Muscle of back (tissue), 11 donors: ENCODE data around the gene FBLN1. TPM values are rescaled to one million over a fixed set of nuclear protein-coding genes. Genes with fewer than 3 reads are reported as not detected.
"Not testable (repeated sequence)": the region's sequence is repeated elsewhere in the genome, so short reads cannot be mapped to it uniquely, and the experiment has no call there.

Experiments
- DNase-seq, 3 donors: peaks; one replicate each; pipeline versions ENCODE4 v3.0.0 to v3.0.0-alpha.2; 2013
- polyA plus RNA-seq, 10 donors: library from polyadenylated mRNA; unstranded; fragments of 120-200 nt; gene quantifications; one replicate each; pipeline ENCODE4 v1.2.1, GENCODE V29; 2013; ENCODE audit not compliant: insufficient read length in 10 of 10

Gene FBLN1
- polyA plus RNA-seq, 10 donors, result 110 to 365 (median 157) TPM

DNA sequence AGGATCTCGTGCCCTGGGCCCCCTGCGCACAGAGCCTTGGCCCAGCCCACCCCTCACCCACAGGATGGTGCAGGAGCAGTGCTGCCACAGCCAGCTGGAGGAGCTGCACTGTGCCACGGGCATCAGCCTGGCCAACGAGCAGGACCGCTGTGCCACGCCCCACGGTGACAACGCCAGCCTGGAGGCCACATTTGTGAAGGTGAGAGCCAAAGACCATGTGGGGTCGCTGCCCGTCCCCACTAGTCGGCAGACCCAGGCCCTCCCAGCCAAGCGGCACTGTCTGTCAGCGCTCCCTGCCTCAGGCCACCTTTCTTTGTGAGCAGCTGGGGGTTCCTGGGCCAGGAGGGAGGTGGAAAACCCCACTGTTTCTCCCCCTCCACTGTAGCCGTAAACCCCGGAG is 22.8 kb downstream of the FBLN1 start:
- no peak for DNase-seq

DNA sequence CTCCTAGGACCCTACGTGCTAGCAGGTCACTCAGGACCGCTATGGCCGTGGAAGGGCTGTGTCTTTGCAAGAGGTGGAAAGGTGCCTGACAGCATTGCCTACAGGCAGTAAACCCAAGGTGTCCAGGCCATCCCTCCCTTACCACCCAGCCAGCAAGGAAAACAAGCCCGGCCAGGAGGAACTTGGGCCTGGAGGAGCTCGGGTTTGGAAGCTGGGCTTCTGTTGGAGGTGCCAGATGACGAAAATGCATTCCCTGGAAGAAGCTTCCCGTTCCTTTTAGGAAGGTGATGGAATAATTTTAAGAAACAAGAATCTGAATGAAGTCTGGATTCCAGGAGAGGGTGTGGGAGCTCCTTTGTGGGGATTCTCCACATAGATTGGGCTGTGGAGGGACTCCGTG is 23.6 kb downstream of the FBLN1 start:
- DNase-seq, result peak in 2 of 3 donors; percentile 38 to 48

DNA sequence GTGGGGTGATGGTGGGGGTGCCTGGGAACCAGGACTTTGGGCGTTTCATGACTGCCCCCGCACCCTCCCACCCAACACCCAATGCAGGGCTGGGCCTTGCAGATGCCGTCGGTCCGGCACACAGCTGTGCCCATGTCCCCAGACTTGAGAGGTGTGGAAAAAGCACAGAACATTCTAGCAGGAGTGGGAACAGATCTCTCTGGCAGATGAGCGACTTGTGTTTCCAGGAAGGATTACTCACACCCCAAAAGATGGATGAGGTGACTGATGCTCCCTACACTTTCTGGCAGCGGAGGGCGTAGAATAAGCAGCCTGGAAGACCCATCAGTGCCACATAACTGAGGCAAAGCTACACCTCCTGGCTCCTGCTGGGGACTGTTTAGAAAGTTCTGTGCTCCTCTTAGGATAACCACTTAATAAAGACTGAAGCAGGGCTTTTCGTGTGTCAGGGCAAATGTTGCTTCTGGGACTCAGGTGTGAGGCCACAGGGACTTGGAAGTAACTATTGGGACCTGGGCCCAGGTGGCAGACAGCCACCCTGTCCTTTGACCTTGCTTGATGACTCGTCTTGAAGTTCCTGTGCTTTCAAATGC is 24.2 kb downstream of the FBLN1 start:
- peak in 2 of 3 donors; percentile 20 to 47 for DNase-seq

DNA sequence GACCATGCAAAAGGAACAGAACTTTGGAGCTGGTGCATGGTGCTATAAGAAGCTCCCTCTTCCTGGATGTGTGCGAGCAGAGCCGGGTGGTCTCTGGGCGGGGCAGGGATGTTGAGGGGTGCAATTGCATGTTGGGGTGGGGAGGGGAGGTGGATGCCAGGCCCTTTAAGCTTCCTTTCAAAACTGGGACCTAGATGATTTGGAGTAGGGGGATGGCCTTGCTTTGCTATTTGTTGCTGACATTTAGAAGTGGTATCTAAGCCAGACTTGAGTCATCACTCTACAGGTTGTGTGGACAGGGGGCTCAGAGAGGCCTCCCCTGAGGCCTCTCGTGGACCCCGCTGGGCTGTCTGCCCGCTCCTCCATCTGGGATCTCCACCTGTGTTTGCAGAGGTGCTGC is 24.8 kb downstream of the FBLN1 start:
- DNase-seq, result no peak

DNA sequence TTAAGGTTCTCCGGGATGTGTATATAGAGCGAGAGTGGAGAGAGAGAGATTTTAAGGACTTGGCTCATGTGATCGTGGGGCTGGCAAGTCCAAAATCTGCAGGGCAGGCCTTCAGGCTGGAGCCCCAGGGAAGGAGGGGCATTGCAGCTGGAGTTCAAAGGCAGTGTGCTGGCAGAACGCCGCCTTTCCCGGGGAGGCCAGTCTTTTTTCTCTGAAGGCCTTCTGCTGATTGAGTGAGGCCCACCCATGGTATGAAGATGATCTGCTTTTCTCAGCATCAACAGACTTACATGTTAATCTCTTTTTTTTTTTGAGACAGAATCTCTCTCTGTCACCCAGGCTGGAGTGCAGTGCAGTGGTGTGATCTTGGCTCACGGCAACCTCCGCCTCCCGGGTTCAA is 25.4 kb downstream of the FBLN1 start:
- DNase-seq, result no peak

DNA sequence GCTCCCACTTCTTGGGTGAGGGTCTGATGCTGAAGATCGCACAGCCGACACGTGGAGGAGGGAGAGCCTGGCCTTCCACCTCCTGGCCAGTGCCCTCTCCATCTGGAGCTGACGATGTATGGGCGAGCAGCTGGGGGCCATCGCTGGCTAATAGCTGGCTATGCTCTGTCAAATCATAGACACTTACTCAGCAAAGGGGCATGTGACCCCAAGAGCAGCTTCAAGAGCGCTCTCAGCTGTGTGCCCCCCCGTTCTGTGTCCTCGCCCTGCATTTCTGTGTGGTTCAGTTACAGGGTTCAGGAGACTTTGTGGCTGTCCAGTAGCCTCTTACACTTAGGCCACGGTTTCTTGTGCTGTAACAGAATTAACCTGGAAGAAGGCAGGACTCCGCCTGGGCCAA is 26.4 kb downstream of the FBLN1 start:
- DNase-seq, result no peak

DNA sequence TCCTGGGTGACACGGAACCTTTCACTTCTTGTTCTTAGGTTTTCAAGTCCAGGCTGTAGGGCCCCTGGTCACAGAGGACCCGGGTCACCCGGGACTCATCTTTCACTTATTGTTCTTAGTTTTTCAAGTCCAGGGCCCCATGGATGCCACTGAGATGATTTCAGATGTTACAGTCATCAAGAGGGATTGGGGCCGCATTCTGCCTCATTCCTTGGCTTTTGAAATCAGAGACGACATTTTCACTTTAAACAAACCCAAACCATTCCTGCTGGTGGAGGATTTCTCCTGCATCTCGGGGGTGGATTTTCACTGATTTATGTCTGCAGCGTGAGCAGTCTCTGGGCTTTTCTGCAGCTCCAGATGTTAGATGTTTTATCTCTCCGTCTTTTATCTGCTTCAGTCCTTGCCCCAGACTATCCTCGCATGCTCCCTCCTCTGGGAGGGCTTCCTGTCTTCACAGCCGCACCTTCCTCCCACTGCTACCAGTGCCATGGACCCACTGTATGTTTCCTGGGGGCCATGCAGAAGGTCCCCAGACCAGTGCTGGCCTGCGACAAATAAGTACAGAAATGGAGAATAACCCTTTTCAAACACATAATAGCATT is 27.4 kb downstream of the FBLN1 start:
- peak in 2 of 3 donors; percentile 39 to 58 for DNase-seq

DNA sequence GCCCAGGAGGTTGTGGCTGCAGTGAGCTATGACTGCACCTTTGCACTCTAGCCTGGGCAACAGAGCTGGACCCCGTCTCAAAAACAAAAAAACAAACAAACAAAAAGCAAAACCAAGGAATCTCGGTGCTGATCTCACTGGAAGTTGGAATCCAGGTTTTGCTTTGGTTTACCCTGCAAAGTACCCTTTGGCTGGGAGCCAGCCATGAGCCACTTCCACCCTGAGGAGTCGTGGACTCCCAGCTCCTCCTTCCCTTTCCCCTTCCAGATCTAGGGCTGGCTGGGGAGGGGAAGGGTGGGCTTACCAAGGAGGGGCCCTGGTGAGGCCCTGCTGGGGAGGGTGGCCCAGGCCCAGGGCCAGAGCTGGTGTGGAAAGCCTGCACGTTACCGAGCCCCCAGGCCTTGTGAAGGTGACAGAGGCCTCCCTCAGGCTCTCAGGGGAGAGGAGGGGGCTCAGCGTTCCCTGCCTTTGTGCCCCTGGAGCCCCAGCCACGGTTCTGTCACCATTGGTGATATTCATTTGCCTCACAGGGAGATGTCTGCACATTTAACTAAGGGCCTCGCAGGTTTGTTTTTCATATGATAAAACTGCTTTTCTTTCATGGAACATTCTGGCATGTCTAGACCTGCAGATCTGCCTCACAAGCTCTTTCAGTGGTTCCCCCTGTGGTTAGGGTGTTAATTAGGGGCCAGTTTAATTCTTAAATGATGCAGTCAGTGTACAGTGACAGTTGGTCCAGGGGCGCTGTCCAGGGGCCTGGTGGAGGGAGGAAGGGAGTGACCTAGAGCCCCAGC is 29.0 kb downstream of the FBLN1 start:
- no peak for DNase-seq

DNA sequence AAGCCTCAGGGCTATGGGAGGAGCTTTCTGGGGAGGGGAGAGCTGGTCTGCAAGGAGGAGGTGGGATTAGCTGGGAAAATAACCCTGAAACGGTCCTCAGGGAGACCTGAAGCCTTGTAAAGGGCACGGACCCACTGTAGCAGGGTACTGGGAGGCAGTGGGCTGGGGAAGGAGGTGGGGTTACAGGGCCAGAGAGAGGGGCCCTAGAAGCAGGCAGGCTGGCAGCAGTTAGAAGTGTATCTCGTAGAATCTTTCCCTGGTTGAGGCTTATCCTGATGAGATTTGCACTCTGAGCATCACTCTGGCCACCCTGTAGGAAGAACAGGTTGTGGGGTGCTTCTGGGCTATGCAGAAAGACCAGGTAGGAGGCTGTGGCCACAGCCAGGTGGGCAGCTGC is 29.6 kb downstream of the FBLN1 start:
- DNase-seq, result no peak

DNA sequence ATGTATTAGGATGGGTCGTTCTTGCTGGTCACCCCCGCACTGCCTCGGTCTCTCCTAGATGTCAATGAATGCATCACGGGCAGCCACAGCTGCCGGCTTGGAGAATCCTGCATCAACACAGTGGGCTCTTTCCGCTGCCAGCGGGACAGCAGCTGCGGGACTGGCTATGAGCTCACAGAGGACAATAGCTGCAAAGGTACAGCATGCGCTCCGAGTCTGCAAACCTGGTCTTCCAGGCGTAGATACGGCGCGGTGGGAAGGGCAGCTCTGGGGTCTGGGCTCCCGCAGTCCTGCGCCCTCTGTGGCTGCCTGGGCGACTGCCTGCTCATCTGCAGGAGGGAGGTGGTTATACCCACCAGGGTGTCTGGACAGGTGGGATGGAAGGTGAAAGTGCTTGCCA is 31.0 kb downstream of the FBLN1 start:
- DNase-seq, result peak in 1 of 3 donors; percentile 47

DNA sequence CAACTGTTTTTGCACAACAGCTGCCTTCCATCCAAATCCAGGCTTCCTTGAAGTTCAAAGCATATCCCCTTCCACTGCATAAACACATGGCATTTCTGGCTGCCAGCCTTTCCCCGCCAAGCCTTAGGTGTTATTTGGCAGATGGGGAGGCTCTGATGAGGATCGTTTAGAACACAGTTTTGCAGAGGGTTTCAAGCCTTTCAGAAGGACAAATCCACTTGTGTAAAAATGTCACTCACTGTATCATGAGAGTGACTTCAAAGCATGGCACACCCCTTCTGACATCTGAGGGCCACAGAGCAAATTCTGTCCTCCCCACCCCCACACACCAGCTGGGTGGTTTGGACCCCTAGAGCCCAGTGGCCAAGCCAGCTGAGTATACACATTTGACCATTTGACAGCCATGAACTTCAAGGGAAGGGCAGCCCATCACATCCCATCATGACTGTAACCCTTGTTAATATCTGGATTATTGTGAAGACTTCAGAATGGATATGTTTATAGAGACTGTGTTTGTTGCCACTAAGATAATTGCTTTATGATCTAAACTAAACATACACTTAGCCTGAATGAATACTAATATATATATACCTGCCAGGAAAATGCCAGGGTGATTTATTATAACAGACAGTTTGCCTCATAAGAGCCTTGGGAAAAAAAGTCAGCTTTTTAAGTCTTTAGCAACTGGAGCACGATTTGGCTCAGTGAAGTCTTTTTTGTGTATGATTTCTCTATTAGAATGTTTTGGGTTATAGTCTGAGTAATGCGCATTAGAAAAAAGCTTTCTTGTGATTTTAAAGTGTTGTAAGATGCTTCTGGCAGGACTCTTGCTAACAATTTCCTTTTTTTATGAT is 31.9 kb downstream of the FBLN1 start:
- DNase-seq, result peak in 1 of 3 donors; percentile 68

DNA sequence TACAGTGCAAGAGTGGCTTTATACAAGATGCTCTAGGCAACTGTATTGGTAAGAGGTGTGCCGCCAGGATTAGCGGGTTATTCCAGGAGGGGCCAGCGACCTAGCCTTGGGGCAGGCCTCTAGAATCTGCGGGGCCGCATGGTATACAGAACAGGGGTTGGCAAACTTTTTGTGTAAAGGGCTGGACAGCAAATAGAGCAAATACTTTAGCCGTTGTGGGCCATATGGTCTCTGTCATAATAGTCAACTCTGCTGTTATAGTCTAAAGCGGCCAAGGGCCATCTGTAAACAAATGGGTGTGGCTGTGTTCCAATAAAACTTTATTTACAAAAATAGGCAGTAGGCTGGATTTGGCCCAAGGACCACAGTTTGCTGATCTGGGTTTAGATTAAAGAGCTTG is 32.6 kb downstream of the FBLN1 start:
- DNase-seq, result no peak

DNA sequence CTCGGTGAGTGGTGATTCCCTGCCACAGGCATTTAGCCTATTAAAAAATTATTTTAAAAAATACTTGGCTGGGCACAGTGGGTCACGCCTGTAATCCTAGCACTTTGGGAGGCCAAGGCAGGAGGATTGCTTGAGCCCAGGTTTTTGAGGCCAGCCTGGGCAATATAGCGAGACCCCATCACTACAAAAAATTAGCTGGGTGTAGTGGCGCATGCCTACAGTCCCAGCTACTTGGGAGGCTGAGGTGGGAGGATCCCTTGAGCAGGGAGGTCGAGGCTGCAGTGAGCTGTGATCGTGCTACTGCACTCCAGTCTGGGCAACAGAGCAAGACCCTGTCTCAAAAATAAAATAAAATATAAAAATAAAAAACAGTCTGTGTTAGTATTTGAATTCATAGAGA is 33.2 kb downstream of the FBLN1 start:
- DNase-seq, result not testable (repeated sequence)

DNA sequence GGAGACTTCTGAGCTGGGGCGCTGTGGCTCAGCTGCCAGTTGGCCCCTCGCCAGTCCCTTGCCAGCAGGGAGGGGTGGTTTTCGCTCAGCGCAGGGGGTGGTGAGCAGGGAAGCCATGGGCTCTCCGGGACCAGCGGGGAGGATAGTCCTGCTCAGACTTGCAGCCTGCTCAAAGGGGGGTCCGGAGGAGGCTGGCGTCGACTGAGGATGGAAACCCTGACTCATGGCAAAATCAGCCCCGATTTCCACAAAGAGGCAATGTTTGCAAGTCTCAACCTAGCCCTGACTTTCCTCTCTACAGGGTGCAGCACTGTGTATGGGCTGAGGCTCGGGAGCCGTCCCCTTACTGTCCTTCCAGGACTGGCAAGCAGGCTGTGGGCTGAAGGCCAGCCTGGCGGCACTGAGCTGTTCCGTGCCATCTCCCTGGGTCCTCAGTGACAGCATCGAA is 35.1 kb downstream of the FBLN1 start:
- DNase-seq, result peak in 2 of 3 donors; percentile 64 to 83

DNA sequence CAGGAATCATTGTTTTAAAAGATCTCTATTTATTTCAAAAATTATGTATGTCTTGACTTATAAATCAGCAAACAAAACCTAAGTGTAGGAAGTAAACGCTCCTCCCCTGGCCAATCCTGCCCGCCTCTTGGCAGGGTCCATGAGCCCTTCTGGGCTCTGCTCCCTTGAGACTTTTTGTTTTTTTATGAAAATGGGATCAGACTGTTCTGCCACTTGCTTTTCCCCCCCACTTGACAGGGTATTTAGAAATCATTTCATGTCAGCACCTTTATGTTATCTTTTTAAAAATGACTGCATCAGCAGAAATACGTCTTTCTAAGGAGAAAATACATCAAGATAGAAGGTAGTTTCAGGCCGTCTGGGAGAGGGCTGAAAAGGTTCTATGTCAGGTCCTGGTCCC is 35.6 kb downstream of the FBLN1 start:
- DNase-seq, result no peak

DNA sequence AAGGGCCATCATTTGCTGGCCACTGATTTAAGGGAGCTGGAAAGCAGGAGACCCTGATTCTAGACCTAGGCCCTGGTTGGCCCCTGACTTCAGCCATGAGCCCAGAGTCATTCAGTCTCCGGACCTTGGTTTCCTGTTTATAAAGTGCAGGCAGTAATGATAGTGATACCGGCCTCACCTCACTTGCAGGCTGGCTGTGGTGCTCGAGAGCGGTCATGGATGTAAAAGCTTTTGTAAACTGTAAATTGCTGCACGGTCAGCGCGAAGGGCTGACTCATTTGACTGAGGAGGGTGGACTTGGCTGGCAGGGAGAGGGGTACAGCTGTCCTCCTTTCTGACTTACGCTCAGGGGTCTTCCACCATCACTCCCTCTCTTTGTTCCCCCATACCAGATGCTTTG is 37.4 kb downstream of the FBLN1 start:
- no peak for DNase-seq

DNA sequence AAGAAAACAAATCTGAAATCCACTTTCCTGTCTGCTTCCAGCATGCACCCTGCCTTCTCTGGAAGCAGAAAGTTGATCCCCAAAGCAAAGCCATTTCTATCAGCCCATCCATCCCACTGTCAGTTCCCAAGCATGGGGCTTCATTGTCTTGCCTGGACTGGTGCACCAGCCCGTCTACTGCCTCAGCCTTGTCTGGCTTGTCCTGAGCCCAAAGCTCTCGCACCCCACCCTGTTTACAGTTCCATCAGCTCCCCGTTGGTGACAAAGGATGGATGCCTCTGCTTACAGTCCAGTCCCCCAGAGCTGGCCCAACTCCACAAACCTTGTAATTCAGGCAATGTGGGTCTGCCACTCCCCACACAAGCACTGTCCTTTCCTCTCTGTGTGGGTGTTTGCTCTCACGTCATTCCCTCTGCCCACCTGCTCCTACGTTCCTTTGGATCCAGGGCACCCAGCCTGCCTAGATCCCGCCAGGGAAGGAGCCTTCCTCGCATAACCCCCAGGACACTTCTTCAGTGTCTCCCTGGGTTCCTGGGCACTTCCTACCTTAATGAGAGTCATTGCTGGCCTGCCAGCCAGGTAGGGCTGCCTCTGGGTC is 38.8 kb downstream of the FBLN1 start:
- DNase-seq, result no peak

DNA sequence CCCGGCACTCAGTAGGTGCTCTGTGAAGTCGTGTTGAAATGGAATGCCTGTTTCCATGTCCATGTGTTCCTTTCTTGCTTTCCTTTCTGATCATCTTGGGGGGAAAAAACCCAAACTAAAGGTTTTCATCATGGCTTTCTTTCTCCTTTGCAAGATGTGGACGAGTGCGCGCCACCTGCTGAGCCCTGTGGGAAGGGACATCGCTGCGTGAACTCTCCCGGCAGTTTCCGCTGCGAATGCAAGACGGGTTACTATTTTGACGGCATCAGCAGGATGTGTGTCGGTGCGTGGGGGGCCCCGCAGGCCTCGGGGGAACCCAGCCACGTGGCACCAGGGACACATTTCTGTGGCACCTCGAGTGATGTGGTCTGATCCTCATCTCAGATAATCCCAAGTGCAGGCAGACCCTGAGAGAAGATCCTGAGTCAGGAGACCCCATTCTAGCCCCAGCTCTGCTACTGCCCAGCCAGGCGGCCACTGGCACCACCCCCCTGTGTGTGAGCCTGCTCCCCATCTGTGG is 39.4 kb downstream of the FBLN1 start:
- no peak for DNase-seq

DNA sequence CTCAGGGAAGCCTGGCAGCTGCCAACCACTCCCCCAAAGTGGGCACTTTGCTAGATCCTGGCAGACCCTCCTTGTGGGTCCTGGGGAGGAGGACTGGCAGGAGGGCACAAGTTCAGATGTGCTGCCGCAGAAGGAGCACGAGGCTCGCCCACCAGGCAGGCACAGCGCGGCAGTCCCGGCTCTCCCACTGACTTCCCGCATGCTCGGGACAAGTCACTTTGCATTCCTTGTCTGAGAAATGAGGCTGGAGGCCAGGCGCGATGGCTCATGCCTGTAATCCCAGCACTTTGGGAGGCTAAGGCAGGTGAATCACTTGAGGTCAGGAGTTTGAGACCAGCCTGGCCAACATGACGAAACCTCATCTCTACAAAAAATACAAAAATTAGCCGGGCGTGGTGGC is 40.1 kb downstream of the FBLN1 start:
- DNase-seq, result not testable (repeated sequence)

DNA sequence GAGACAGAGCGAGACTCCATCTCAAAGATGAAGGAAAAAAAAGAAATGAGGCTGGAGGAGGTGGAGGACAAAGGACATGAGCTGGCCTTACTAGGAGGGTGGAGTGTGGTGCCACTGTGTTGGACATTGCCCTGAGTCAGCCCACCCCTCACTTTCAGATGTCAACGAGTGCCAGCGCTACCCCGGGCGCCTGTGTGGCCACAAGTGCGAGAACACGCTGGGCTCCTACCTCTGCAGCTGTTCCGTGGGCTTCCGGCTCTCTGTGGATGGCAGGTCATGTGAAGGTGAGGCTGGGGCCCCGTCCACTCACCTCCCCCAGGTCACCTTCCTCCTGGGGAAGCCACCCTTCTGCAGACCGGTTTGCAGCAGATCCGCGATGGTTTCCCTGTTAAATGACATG is 40.6 kb downstream of the FBLN1 start:
- DNase-seq, result no peak

DNA sequence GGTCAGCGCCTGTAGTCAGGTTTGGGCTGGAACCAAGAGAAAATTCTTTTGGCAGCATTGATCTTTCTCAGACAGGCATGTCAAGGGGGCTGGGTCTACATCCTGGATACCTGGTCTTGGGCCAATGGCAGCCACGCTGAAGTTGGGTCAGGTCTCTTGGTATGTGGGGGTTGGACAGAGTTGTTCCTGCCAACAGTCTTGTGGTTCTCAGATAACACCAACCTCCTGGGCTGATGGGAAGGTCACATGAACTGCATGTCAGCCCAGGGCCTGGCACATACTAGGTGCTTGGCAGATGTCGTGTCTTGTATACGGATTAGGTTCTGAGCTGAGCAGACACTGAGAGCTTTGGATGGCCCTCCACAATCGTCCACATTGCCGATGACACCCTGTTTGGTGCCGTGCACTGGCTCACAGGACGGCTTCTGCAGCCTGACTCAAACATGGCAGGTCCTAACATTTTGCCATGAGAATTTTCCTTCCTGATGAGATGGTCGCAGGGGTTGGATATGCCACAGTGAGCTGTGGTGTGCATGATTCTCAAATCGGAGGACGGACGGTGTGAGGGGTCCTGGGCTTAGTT is 42.0 kb downstream of the FBLN1 start:
- DNase-seq, result no peak
